H1 (cell line): ENCODE measurements around the gene CGNL1. TPM values are rescaled to one million over a fixed set of nuclear protein-coding genes. Genes with fewer than 3 reads are reported as not detected.

Experiments used
- BCL11A ChIP-seq, 2 experiments: IDR thresholded peaks; one replicate each; pipeline ENCODE4 v1.6.1; 2011; ENCODE audit warnings: low read depth in 2 of 2, low read length in 2 of 2, mild to moderate bottlenecking in 2 of 2
- BRCA1 ChIP-seq: IDR thresholded peaks from 2 replicates; pipeline ENCODE4 v1.6.1; 2012; ENCODE audit warnings: low read depth, low read length, improper control_type of control experiment
- EGR1 ChIP-seq: IDR thresholded peaks from 2 replicates; pipeline ENCODE4 v1.6.1; 2011; ENCODE audit warnings: low read depth, low read length, borderline replicate concordance
- EP300 ChIP-seq, 2 experiments: IDR thresholded peaks; 1 replicate in 1 of 2; 2 replicates in 1 of 2; pipeline ENCODE4 v1.6.1; 2011 to 2012; ENCODE audit warnings: low read depth in 2 of 2, low read length in 2 of 2, mild to moderate bottlenecking in 2 of 2, borderline replicate concordance in 1 of 2, inconsistent platforms in 1 of 2, moderate library complexity in 1 of 2
- KDM1A ChIP-seq: fragments of 200-600, 300-600 bp; sonication (generic); IDR thresholded peaks from 2 replicates; pipeline ENCODE4 v1.7.1; 2016; ENCODE audit warnings: mild to moderate bottlenecking, low read length, borderline replicate concordance
- RXRA ChIP-seq: IDR thresholded peaks from 2 replicates; pipeline ENCODE4 v1.6.1; 2011; ENCODE audit warnings: low read depth, mild to moderate bottlenecking, low read length, moderate library complexity; ENCODE audit not compliant: insufficient read depth
- polyA plus RNA-seq, 7 experiments: library from polyadenylated mRNA; depleted of rRNA in 3 of 7; stranded (reverse) in 5 of 7; unstranded in 2 of 7; fragments of >200 nt in 5 of 7; fragments of 200-250 nt in 2 of 7; gene quantifications; 1 replicate in 5 of 7; 2 replicates in 1 of 7; 4 replicates in 1 of 7; pipeline versions ENCODE4 v1.2.1 to v1.2.3, GENCODE V29; 2011 to 2013; ENCODE audit warnings: missing spikeins in 2 of 7, mixed read lengths in 2 of 7
- total RNA-seq: library from RNA; stranded (reverse); fragmentation: NEBNext Ultra II Directional; extraction: Animal tissue kit (Norgen Biotek cat#: 25700); gene quantifications from 2 replicates; pipeline ENCODE4 v1.2.1, GENCODE V29; 2021

Gene CGNL1
- total and polyA plus RNA-seq, 2 of the 8 experiments (the other 6 are each of a cell fraction or from before 2014, with no cell fraction given) = 21.8 to 75.6 TPM

DNA sequence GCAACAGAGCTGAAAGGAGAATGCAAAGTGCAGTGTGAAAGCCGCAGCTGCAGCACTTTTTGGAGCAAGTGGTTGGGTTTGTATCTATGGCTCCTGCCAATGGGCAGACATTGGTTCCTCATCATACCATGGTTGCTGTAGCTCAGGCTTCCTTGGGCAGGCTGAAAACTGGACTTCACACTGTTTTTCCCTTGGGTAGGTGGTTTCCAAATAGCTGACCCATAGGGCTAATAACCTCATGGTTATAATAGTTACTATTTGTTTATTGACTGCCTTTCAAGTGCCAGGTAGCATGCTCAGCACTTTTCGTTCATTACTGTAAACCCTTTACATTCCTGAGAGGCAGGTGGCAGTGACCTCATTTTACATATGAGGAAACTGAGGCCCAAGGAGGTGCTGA lies 4.5 kb downstream of the CGNL1 start (continued):
- TF ChIP-seq EP300 (IDR thresholded peaks at IDR 0.05; ENCODE audit: borderline replicate concordance in 1 of 2, low read depth in 2 of 2, low read length in 2 of 2) (no peak), EGR1 (no peak), KDM1A (no peak), BRCA1 (no peak), RXRA (no peak), BCL11A (IDR thresholded peaks at IDR 0.05; ENCODE audit: low read depth in 2 of 2, low read length in 2 of 2) (no peak)
- TF ChIP-seq, all 59 proteins: peak for 0
